GM12891 (cell line): Measurements from ENCODE around the gene MAGEB17.

Experiments
- PAX5 ChIP-seq: IDR thresholded peaks from 2 replicates; pipeline ENCODE4 v1.6.1; 2011; ENCODE audit warnings: low read length, moderate library complexity, mild to moderate bottlenecking; ENCODE audit not compliant: insufficient read depth, severe bottlenecking
- POLR2A ChIP-seq: IDR thresholded peaks from 2 replicates; pipeline ENCODE4 v1.6.1; 2011; ENCODE audit warnings: low read depth, low read length, control low read depth
- POLR2AphosphoS5 ChIP-seq: IDR thresholded peaks from 2 replicates; pipeline ENCODE4 v1.6.1; 2011; ENCODE audit warnings: low read depth, low read length, control low read depth
- POU2F2 ChIP-seq: IDR thresholded peaks from 2 replicates; pipeline ENCODE4 v1.6.1; 2011; ENCODE audit warnings: low read depth, mild to moderate bottlenecking, control low read depth, low read length, moderate library complexity
- SPI1 ChIP-seq: IDR thresholded peaks from 2 replicates; pipeline ENCODE4 v1.6.1; 2011; ENCODE audit warnings: low read depth, low read length, control low read depth
- TAF1 ChIP-seq: IDR thresholded peaks from 2 replicates; pipeline ENCODE4 v1.6.1; 2011; ENCODE audit warnings: low read depth, low read length, control low read depth

- TF ChIP-seq POLR2A (no peak), POLR2AphosphoS5 (no peak), TAF1 (no peak), SPI1 (no peak), POU2F2 (no peak), PAX5 (no peak)
These were observed 21.4 kb downstream of the MAGEB17 start for GRCh38 chrX:16188687-16189086.
